Fibroblast of lung (primary cell): ENCODE results near the gene WWP2.

Experiments
- EZH2 ChIP-seq: IDR thresholded peaks from 2 replicates; pipeline ENCODE4 v1.5.1; 2012; ENCODE audit warnings: low read length, control low read depth, mild to moderate bottlenecking; ENCODE audit errors: missing control alignments
- TF ChIP-seq, protein P1 (sequence below), 2 donors: IDR thresholded peaks in 1 of 2; conservative IDR thresholded peaks in 1 of 2; 1 replicate in 1 of 2; 2 replicates in 1 of 2; pipeline ENCODE4 v1.5.1; 2011 to 2012; ENCODE audit warnings: low read length in 2 of 2, control low read depth in 1 of 2, inconsistent platforms in 1 of 2, low read depth in 1 of 2, mild to moderate bottlenecking in 1 of 2

DNA sequence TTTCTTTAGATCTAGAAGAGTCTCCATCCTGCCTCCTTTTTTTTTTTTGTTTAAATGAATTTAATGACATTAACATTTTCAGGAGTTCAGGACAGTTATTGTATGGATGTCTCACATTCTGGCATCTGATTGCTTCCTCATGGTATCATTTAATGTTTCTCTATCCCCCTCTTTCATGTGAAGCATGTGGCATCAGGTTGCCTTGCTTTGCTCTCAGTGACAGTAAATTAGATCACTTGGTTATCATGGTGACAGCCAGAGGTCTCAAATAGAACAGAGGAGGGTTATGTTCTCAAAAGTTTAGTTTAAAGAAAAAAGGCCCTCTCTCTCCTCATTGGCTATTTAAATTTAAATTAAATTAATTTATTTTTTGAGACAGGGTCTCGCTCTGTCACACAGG lies 74.1 kb downstream of the WWP2 start:
- TF ChIP-seq, protein P1, sequence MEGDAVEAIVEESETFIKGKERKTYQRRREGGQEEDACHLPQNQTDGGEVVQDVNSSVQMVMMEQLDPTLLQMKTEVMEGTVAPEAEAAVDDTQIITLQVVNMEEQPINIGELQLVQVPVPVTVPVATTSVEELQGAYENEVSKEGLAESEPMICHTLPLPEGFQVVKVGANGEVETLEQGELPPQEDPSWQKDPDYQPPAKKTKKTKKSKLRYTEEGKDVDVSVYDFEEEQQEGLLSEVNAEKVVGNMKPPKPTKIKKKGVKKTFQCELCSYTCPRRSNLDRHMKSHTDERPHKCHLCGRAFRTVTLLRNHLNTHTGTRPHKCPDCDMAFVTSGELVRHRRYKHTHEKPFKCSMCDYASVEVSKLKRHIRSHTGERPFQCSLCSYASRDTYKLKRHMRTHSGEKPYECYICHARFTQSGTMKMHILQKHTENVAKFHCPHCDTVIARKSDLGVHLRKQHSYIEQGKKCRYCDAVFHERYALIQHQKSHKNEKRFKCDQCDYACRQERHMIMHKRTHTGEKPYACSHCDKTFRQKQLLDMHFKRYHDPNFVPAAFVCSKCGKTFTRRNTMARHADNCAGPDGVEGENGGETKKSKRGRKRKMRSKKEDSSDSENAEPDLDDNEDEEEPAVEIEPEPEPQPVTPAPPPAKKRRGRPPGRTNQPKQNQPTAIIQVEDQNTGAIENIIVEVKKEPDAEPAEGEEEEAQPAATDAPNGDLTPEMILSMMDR (conservative IDR thresholded peaks at IDR 0.05 in 1 of 2, IDR thresholded peaks at IDR 0.05 in 1 of 2; ENCODE audit: low read depth in 1 of 2, low read length in 2 of 2): no peak
- no peak for TF ChIP-seq EZH2
